HCT116 (cell line): ENCODE data around the gene GPI. TPM values are rescaled to one million over a fixed set of nuclear protein-coding genes. Genes with fewer than 3 reads are reported as not detected.

Source experiments
- ATAC-seq: fragments of 200-7000 bp; cut with Tn5 transposase; 2 replicates; pipeline ENCODE4 v1.9.1; 2020; ENCODE audit warnings: mild to moderate bottlenecking, moderate library complexity
- BruUV-seq: library from RNA; stranded (reverse); fragments of 400-500 nt; replicated peaks from 2 replicates; lab custom pipeline; 2021; lab: Mats Ljungman, UMichigan
- CTCF ChIA-PET: fragments of 300-600 bp; sonication (Branson Sonifier 250); formaldehyde crosslinking; loops from one replicate; lab custom pipeline; 2021; ENCODE audit warnings: antibody characterized with exemption; lab: Charles Lee
- POLR2A ChIA-PET: fragments of 300-600, 350-600 bp; sonication (Branson Sonifier 250); formaldehyde crosslinking; loops from one replicate; lab custom pipeline; 2021; ENCODE audit warnings: antibody characterized with exemption; lab: Charles Lee
- RAD21 ChIA-PET, 2 experiments: fragments of 300-600 bp; sonication (Branson Sonifier 250); formaldehyde crosslinking; loops; one replicate each; lab custom pipeline; 2023; ENCODE audit warnings: low total read pairs in 2 of 2; ENCODE audit not compliant: uncharacterized antibody in 2 of 2, unreplicated experiment in 2 of 2, low non-redundant PET in 1 of 2; lab: Charles Lee
- DNase-seq: peaks from one replicate; pipeline ENCODE4 v3.0.0-alpha.2; 2010; ENCODE audit warnings: low read depth, low spot score
- H2AFZ ChIP-seq: fragments of 200-600 bp; shearing (Covaris generic), sonication (generic); 2 replicates; pipeline ENCODE4 v1.6.1; 2017; ENCODE audit warnings: low read depth, mixed run types, mixed read lengths, antibody characterized with exemption, low read length; ENCODE audit not compliant: poor library complexity, severe bottlenecking
- H3K27ac ChIP-seq: 2 replicates; pipeline ENCODE4 v1.5.1; 2012; ENCODE audit warnings: low read depth, low read length
- H3K27me3 ChIP-seq: fragments of 200-600 bp; sonication (generic); 2 replicates; pipeline ENCODE4 v1.6.1; 2016; ENCODE audit warnings: mixed run types, low read length, mixed read lengths; ENCODE audit not compliant: insufficient read depth
- H3K36me3 ChIP-seq, 2 experiments: fragments of 200-500 bp in 1 of 2; fragments of 200-600 bp in 1 of 2; sonication (Bioruptor generic) in 1 of 2; sonication (generic) in 1 of 2; 2 replicates each; pipeline versions ENCODE4 v1.5.1 to v1.6.1; 2014 to 2016; ENCODE audit warnings: low read length in 2 of 2, inconsistent platforms in 1 of 2, mixed read lengths in 1 of 2, mixed run types in 1 of 2; ENCODE audit not compliant: insufficient read depth in 2 of 2, control insufficient read depth in 1 of 2
- H3K4me1 ChIP-seq, 2 experiments: fragments of 200-600 bp in 1 of 2; sonication (generic) in 1 of 2; 2 replicates each; pipeline versions ENCODE4 v1.5.1 to v1.6.1; 2012 to 2017; ENCODE audit warnings: low read length in 2 of 2, inconsistent platforms in 1 of 2, mild to moderate bottlenecking in 1 of 2, mixed read lengths in 1 of 2, mixed run types in 1 of 2, moderate library complexity in 1 of 2; ENCODE audit not compliant: insufficient read depth in 2 of 2, control insufficient read depth in 1 of 2
- H3K4me2 ChIP-seq: fragments of 200-600 bp; sonication (generic); 2 replicates; pipeline ENCODE4 v1.6.1; 2017; ENCODE audit warnings: mixed run types, low read length, mixed read lengths
- H3K4me3 ChIP-seq, 2 experiments: fragments of 200-600 bp in 1 of 2; sonication (generic) in 1 of 2; replicated peaks in 1 of 2; 2 replicates each; pipeline ENCODE4 v1.5.1; 2011 to 2016; ENCODE audit warnings: low read length in 2 of 2, control low read depth in 1 of 2, low read depth in 1 of 2, mild to moderate bottlenecking in 1 of 2, mixed read lengths in 1 of 2, mixed run types in 1 of 2
- H3K79me2 ChIP-seq: fragments of 200-600 bp; sonication (generic); 2 replicates; pipeline ENCODE4 v1.6.1; 2017; ENCODE audit warnings: mild to moderate bottlenecking, mixed run types, low read length, moderate library complexity, mixed read lengths; ENCODE audit not compliant: insufficient read depth
- H3K9ac ChIP-seq: fragments of 200-600 bp; sonication (generic); 2 replicates; pipeline ENCODE4 v1.6.1; 2016; ENCODE audit warnings: low read length, mixed read lengths
- H3K9me2 ChIP-seq: fragments of 200-600 bp; sonication (generic), shearing (Covaris generic); 2 replicates; pipeline ENCODE4 v1.6.1; 2017; ENCODE audit warnings: mixed run types, mild to moderate bottlenecking, moderate library complexity; ENCODE audit not compliant: insufficient read depth
- H3K9me3 ChIP-seq, 2 experiments: fragments of 200-500 bp in 1 of 2; fragments of 200-600 bp in 1 of 2; sonication (Bioruptor generic) in 1 of 2; sonication (generic) in 1 of 2; 2 replicates each; pipeline ENCODE4 v1.6.1; 2014 to 2017; ENCODE audit warnings: low read length in 2 of 2, mixed read lengths in 2 of 2, inconsistent platforms in 1 of 2, low read depth in 1 of 2, mild to moderate bottlenecking in 1 of 2, mixed run types in 1 of 2, moderate library complexity in 1 of 2; ENCODE audit not compliant: control insufficient read depth in 1 of 2, insufficient read depth in 1 of 2
- H4K20me1 ChIP-seq: fragments of 200-600 bp; sonication (generic), shearing (Covaris generic); 2 replicates; pipeline ENCODE4 v1.6.1; 2017; ENCODE audit warnings: mixed run types, mild to moderate bottlenecking, moderate library complexity; ENCODE audit not compliant: insufficient read depth
- ATF3 ChIP-seq: IDR thresholded peaks from 2 replicates; pipeline ENCODE4 v1.6.1; 2012
- CEBPB ChIP-seq: IDR thresholded peaks from 2 replicates; pipeline ENCODE4 v1.6.1; 2012; ENCODE audit warnings: low read depth
- EGR1 ChIP-seq: IDR thresholded peaks from 2 replicates; pipeline ENCODE4 v1.6.1; 2012; ENCODE audit warnings: low read depth
- EZH2phosphoT487 ChIP-seq: fragments of 200-600 bp; IDR thresholded peaks from 2 replicates; pipeline ENCODE4 v1.6.1; 2018; ENCODE audit warnings: antibody characterized with exemption, borderline replicate concordance
- FOSL1 ChIP-seq: IDR thresholded peaks from 2 replicates; pipeline ENCODE4 v1.6.1; 2012; ENCODE audit warnings: low read depth
- JUND ChIP-seq: IDR thresholded peaks from 2 replicates; pipeline ENCODE4 v1.6.1; 2012
- MAX ChIP-seq: IDR thresholded peaks from 2 replicates; pipeline ENCODE4 v1.6.1; 2012
- POLR2AphosphoS5 ChIP-seq: IDR thresholded peaks from 2 replicates; pipeline ENCODE4 v1.6.1; 2011; ENCODE audit warnings: mild to moderate bottlenecking, low read depth, low read length, moderate library complexity
- RAD21 ChIP-seq: IDR thresholded peaks from 2 replicates; pipeline ENCODE4 v1.6.1; 2012; ENCODE audit warnings: low read depth, mild to moderate bottlenecking
- REST ChIP-seq: IDR thresholded peaks from 2 replicates; pipeline ENCODE4 v1.6.1; 2012; ENCODE audit warnings: low read depth
- SIN3A ChIP-seq: IDR thresholded peaks from 2 replicates; pipeline ENCODE4 v1.6.1; 2012; ENCODE audit warnings: low read depth
- SP1 ChIP-seq: IDR thresholded peaks from 2 replicates; pipeline ENCODE4 v1.6.1; 2012; ENCODE audit warnings: low read depth
- SRF ChIP-seq: IDR thresholded peaks from 2 replicates; pipeline ENCODE4 v1.6.1; 2012; ENCODE audit warnings: low read depth
- YY1 ChIP-seq: IDR thresholded peaks from 2 replicates; pipeline ENCODE4 v1.6.1; 2011; ENCODE audit warnings: low read length, low read depth, moderate library complexity, mild to moderate bottlenecking; ENCODE audit not compliant: insufficient replicate concordance; ENCODE audit errors: extremely low read depth
- ZFX ChIP-seq: fragments of 450-650 bp; IDR thresholded peaks from 2 replicates; pipeline ENCODE4 v1.6.1; 2017
- ZNF274 ChIP-seq: fragments of 200-500 bp; sonication (Bioruptor generic); IDR thresholded peaks from 2 replicates; pipeline ENCODE4 v1.6.1; 2014; ENCODE audit warnings: mild to moderate bottlenecking, low read depth, low read length, inconsistent platforms
- intact Hi-C: fragments of 100-400 bp; cut with micrococcal nuclease; formaldehyde crosslinking; loops from 2 replicates; pipeline ENCODE4 v1.10.0; 2022
- total RNA-seq: library from RNA; stranded (reverse); gene quantifications from one replicate; pipeline ENCODE4 v1.2.1, GENCODE V29; 2021; ENCODE audit not compliant: unreplicated experiment
- TF ChIP-seq, protein P1 (sequence below): IDR thresholded peaks from 2 replicates; pipeline ENCODE4 v1.6.1; 2011; ENCODE audit warnings: mild to moderate bottlenecking, low read length, moderate library complexity; ENCODE audit not compliant: insufficient replicate concordance; ENCODE audit errors: extremely low read depth
- TF ChIP-seq, protein P2 (sequence below), 3 experiments: fragments of 200-600 bp in 1 of 3; sonication (generic) in 1 of 3; IDR thresholded peaks in 2 of 3; conservative IDR thresholded peaks in 1 of 3; 2 replicates each; pipeline ENCODE4 v1.5.1; 2012 to 2017; ENCODE audit warnings: low read depth in 2 of 3, low read length in 2 of 3, antibody characterized with exemption in 1 of 3, borderline replicate concordance in 1 of 3, control low read depth in 1 of 3, mild to moderate bottlenecking in 1 of 3, mixed read lengths in 1 of 3, mixed run types in 1 of 3, moderate library complexity in 1 of 3; ENCODE audit not compliant: insufficient read depth in 1 of 3

The GPI gene
- total RNA-seq, 1 experiment from 2014 or later = 787 TPM

DNA sequence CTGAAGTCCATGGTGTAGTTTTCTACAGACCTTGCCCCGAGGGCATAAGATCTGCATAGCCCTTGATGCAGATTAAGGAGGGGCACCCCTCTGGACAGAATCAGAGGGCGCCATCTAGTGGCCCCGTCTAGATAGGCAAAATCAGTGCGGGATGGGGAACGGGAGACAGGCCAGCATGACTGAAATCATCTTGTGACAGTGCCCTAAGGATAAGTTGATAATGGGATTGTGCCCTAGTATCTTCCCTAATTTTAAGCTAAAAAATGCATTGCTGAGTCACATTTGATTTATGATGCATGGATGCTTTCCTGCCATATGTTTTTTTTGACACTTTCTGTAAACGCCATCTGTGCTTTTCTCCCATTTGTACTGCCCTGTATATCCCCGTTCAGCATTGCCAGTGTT lies 19.0 kb upstream of the GPI start:
- TF ChIP-seq EZH2phosphoT487 (no peak), ATF3 (no peak), MAX (no peak), SP1 (no peak), REST (no peak), EGR1 (no peak), CEBPB (no peak), YY1 (no peak), POLR2AphosphoS5 (no peak), RAD21 (peak; percentile 79), ZNF274 (no peak), ZFX (no peak), SRF (no peak), JUND (no peak), FOSL1 (no peak), SIN3A (no peak)
- TF ChIP-seq, protein P1, sequence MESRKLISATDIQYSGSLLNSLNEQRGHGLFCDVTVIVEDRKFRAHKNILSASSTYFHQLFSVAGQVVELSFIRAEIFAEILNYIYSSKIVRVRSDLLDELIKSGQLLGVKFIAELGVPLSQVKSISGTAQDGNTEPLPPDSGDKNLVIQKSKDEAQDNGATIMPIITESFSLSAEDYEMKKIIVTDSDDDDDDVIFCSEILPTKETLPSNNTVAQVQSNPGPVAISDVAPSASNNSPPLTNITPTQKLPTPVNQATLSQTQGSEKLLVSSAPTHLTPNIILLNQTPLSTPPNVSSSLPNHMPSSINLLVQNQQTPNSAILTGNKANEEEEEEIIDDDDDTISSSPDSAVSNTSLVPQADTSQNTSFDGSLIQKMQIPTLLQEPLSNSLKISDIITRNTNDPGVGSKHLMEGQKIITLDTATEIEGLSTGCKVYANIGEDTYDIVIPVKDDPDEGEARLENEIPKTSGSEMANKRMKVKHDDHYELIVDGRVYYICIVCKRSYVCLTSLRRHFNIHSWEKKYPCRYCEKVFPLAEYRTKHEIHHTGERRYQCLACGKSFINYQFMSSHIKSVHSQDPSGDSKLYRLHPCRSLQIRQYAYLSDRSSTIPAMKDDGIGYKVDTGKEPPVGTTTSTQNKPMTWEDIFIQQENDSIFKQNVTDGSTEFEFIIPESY = no peak
- TF ChIP-seq, protein P2, sequence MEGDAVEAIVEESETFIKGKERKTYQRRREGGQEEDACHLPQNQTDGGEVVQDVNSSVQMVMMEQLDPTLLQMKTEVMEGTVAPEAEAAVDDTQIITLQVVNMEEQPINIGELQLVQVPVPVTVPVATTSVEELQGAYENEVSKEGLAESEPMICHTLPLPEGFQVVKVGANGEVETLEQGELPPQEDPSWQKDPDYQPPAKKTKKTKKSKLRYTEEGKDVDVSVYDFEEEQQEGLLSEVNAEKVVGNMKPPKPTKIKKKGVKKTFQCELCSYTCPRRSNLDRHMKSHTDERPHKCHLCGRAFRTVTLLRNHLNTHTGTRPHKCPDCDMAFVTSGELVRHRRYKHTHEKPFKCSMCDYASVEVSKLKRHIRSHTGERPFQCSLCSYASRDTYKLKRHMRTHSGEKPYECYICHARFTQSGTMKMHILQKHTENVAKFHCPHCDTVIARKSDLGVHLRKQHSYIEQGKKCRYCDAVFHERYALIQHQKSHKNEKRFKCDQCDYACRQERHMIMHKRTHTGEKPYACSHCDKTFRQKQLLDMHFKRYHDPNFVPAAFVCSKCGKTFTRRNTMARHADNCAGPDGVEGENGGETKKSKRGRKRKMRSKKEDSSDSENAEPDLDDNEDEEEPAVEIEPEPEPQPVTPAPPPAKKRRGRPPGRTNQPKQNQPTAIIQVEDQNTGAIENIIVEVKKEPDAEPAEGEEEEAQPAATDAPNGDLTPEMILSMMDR (IDR thresholded peaks at IDR 0.05 in 2 of 3, conservative IDR thresholded peaks at IDR 0.05 in 1 of 3; ENCODE audit: borderline replicate concordance in 1 of 3, insufficient read depth in 1 of 3, low read depth in 2 of 3, low read length in 2 of 3) = peak; percentile 65 to 97 (median 96)
- Histone ChIP-seq H3K79me2 (no peaks in the 10 kb centered on the region), H3K9me2 (no peaks in the 10 kb centered on the region), H3K27ac (no peak overlapping the region), H3K9ac (no peak overlapping the region), H2AFZ (no peak overlapping the region), H3K4me2 (no peak overlapping the region), H3K27me3 (no peaks in the 10 kb centered on the region), H3K4me3 (no peak overlapping the region), H4K20me1 (no peaks in the 10 kb centered on the region), H3K9me3 (no peaks in the 10 kb centered on the region), H3K4me1 (no peaks in the 10 kb centered on the region), H3K36me3 (peaks cover 16% of the 10 kb centered on the region in 2 experiments)
- ATAC-seq = peak; percentile 97
- DNase-seq = peak; percentile 61
- ChIA-PET CTCF (interaction anchor here (1.1 to 1.5 kb wide), 3 partner anchors 8 to 13 kb away, joined by 3 to 6 read pairs (median 3); no protein-coding TSS in a partner anchor), RAD21 (no interaction called here), POLR2A (no interaction called here)
- intact Hi-C loops = no loop called here
- BruUV-seq = no TSS peak
